T-helper 1 cell treated with Interleukin-12 subunit alpha and Interleukin-12 subunit beta and Interleukin-4 antibody, amounts not matched to agents 30 μg/mL and 1 μg/mL, for 36 hours (primary cell): ENCODE results near the gene MS4A3.
"Not testable (repeated sequence)": the region's sequence is repeated elsewhere in the genome, so short reads cannot be mapped to it uniquely, and the experiment has no call there.

Source experiments
- H3K27ac Mint-ChIP-seq: one replicate; pipeline ENCODE4 v1.8.0; 2021; ENCODE audit warnings: mild to moderate bottlenecking, mixed read lengths
- H3K27me3 Mint-ChIP-seq: one replicate; pipeline ENCODE4 v1.8.0; 2021; ENCODE audit warnings: low read depth, mixed read lengths
- H3K36me3 Mint-ChIP-seq: one replicate; pipeline ENCODE4 v1.8.0; 2021; ENCODE audit warnings: low read depth, mixed read lengths
- H3K4me1 Mint-ChIP-seq: one replicate; pipeline ENCODE4 v1.8.0; 2021; ENCODE audit warnings: low read depth, mixed read lengths
- H3K4me3 Mint-ChIP-seq: one replicate; pipeline ENCODE4 v1.8.0; 2021; ENCODE audit warnings: mild to moderate bottlenecking, moderate library complexity, mixed read lengths
- H3K9me3 Mint-ChIP-seq: one replicate; pipeline ENCODE4 v1.8.0; 2021; ENCODE audit warnings: mixed read lengths

Gene MS4A3

GRCh38 chr11:60056349-60056969, at the start of gene MS4A3:
Gene MS4A3, plus strand, starts transcription at chr11:60056665. Its CDS starts 4,496 bp downstream, at chr11:60061161.
- Mint-ChIP-seq H3K4me3 (no peak within 1 kb of the TSS), H3K9me3 (peaks cover 4% of the 10 kb centered on the region), H3K27me3 (no peaks in the 10 kb centered on the region), H3K4me1 (peaks cover 1% of the 10 kb centered on the region), H3K36me3 (no peaks in the 10 kb centered on the region), H3K27ac (no peak within 1 kb of the TSS)

- H3K4me1 Mint-ChIP-seq, result no peaks in the 10 kb centered on the region
- no peaks in the 10 kb centered on the region for H3K9me3 Mint-ChIP-seq
- no peak within 1 kb of the TSS for H3K27ac Mint-ChIP-seq
- no peaks in the 10 kb centered on the region for H3K27me3 Mint-ChIP-seq
- H3K4me3 Mint-ChIP-seq, result no peak within 1 kb of the TSS
- no peaks in the 10 kb centered on the region for H3K36me3 Mint-ChIP-seq
These were observed 39.6 kb upstream of the MS4A3 start, which contains the start of gene OOSP4B for GRCh38 chr11:60016881-60017280. Gene OOSP4B, plus strand, starts transcription at chr11:60017181.

- no peaks in the 10 kb centered on the region for H3K27me3 Mint-ChIP-seq
- no peak overlapping the region for H3K27ac Mint-ChIP-seq
- no peak overlapping the region for H3K4me3 Mint-ChIP-seq
- H3K4me1 Mint-ChIP-seq, result no peaks in the 10 kb centered on the region
- no peaks in the 10 kb centered on the region for H3K9me3 Mint-ChIP-seq
- no peaks in the 10 kb centered on the region for H3K36me3 Mint-ChIP-seq
These were observed 38.4 kb upstream of the MS4A3 start for GRCh38 chr11:60018058-60018457.

GRCh38 chr11:60020376-60020775, 36.1 kb upstream of the MS4A3 start:
- H3K27ac Mint-ChIP-seq, H3K4me3 Mint-ChIP-seq, H3K4me1 Mint-ChIP-seq, H3K36me3 Mint-ChIP-seq, H3K9me3 Mint-ChIP-seq, H3K27me3 Mint-ChIP-seq: not testable (repeated sequence)

- H3K4me1 Mint-ChIP-seq, result no peaks in the 10 kb centered on the region
- H3K9me3 Mint-ChIP-seq, result no peaks in the 10 kb centered on the region
- H3K27ac Mint-ChIP-seq, result no peak overlapping the region
- H3K36me3 Mint-ChIP-seq, result no peaks in the 10 kb centered on the region
- H3K27me3 Mint-ChIP-seq, result no peaks in the 10 kb centered on the region
- H3K4me3 Mint-ChIP-seq, result no peak overlapping the region
These were observed 27.3 kb upstream of the MS4A3 start for GRCh38 chr11:60029015-60029632.

- H3K27ac Mint-ChIP-seq, result no peak within 1 kb of the TSS
These were observed 16.4 kb upstream of the MS4A3 start, which contains the start of gene OOSP2 for GRCh38 chr11:60040109-60040508. Gene OOSP2, plus strand, starts transcription at chr11:60040409. Its CDS starts 51 bp downstream, at chr11:60040460.

GRCh38 chr11:60050422-60050821, 6.0 kb upstream of the MS4A3 start:
- H3K36me3 Mint-ChIP-seq, H3K27me3 Mint-ChIP-seq, H3K4me3 Mint-ChIP-seq, H3K4me1 Mint-ChIP-seq, H3K27ac Mint-ChIP-seq, H3K9me3 Mint-ChIP-seq: not testable (repeated sequence)

More at GRCh38 chr11:60040109-60040508, 16.4 kb upstream of the MS4A3 start, which contains the start of gene OOSP2:
- Mint-ChIP-seq H3K36me3 (no peaks in the 10 kb centered on the region), H3K9me3 (no peaks in the 10 kb centered on the region), H3K4me3 (no peak within 1 kb of the TSS), H3K4me1 (no peaks in the 10 kb centered on the region), H3K27me3 (no peaks in the 10 kb centered on the region)

- H3K9me3 Mint-ChIP-seq, H3K27ac Mint-ChIP-seq, H3K4me3 Mint-ChIP-seq, H3K36me3 Mint-ChIP-seq, H3K27me3 Mint-ChIP-seq, H3K4me1 Mint-ChIP-seq: not testable (repeated sequence)
These were observed 5.6 kb upstream of the MS4A3 start for GRCh38 chr11:60050839-60051238.

- Mint-ChIP-seq H3K4me3 (no peak overlapping the region), H3K27ac (no peak overlapping the region), H3K27me3 (no peaks in the 10 kb centered on the region), H3K4me1 (peaks cover 1% of the 10 kb centered on the region), H3K9me3 (peaks cover 4% of the 10 kb centered on the region), H3K36me3 (no peaks in the 10 kb centered on the region)
These were observed 2.6 kb downstream of the MS4A3 start for GRCh38 chr11:60059052-60059451.

- Mint-ChIP-seq H3K4me3 (no peak overlapping the region), H3K36me3 (no peaks in the 10 kb centered on the region), H3K27ac (no peak overlapping the region), H3K27me3 (no peaks in the 10 kb centered on the region), H3K9me3 (peaks cover 4% of the 10 kb centered on the region), H3K4me1 (peaks cover 1% of the 10 kb centered on the region)
These were observed 3.2 kb downstream of the MS4A3 start for GRCh38 chr11:60059521-60060240.

GRCh38 chr11:60064111-60064510, 7.6 kb downstream of the MS4A3 start:
- Mint-ChIP-seq H3K27ac (no peak overlapping the region), H3K4me1 (peaks cover 1% of the 10 kb centered on the region), H3K27me3 (no peaks in the 10 kb centered on the region), H3K9me3 (peaks cover 4% of the 10 kb centered on the region), H3K4me3 (no peak overlapping the region), H3K36me3 (no peaks in the 10 kb centered on the region)

GRCh38 chr11:60065801-60066200, 9.3 kb downstream of the MS4A3 start:
- Mint-ChIP-seq H3K9me3 (no peaks in the 10 kb centered on the region), H3K27ac (no peak overlapping the region), H3K4me1 (no peaks in the 10 kb centered on the region), H3K36me3 (no peaks in the 10 kb centered on the region), H3K27me3 (no peaks in the 10 kb centered on the region), H3K4me3 (no peak overlapping the region)

- H3K27me3 Mint-ChIP-seq, result no peaks in the 10 kb centered on the region
- H3K9me3 Mint-ChIP-seq, result no peaks in the 10 kb centered on the region
- H3K4me3 Mint-ChIP-seq, result no peak overlapping the region
- no peak overlapping the region for H3K27ac Mint-ChIP-seq
- no peaks in the 10 kb centered on the region for H3K36me3 Mint-ChIP-seq
- H3K4me1 Mint-ChIP-seq, result no peaks in the 10 kb centered on the region
These were observed 13.0 kb downstream of the MS4A3 start for GRCh38 chr11:60069450-60069849.

GRCh38 chr11:60071644-60072043, 15.2 kb downstream of the MS4A3 start:
- not testable (repeated sequence) for H3K4me3 Mint-ChIP-seq, H3K36me3 Mint-ChIP-seq, H3K27me3 Mint-ChIP-seq, H3K4me1 Mint-ChIP-seq, H3K9me3 Mint-ChIP-seq, H3K27ac Mint-ChIP-seq

- Mint-ChIP-seq H3K27me3 (no peaks in the 10 kb centered on the region), H3K9me3 (no peaks in the 10 kb centered on the region), H3K27ac (no peak overlapping the region), H3K36me3 (no peaks in the 10 kb centered on the region), H3K4me1 (no peaks in the 10 kb centered on the region), H3K4me3 (no peak overlapping the region)
These were observed 20.9 kb downstream of the MS4A3 start for GRCh38 chr11:60077216-60077817.
